Activated T-cell treated with anti-CD3 and anti-CD28 coated beads, Interleukin-2, amount 50 U/mL, for 4 hours (primary cell): ENCODE measurements around the gene SPAAR. TPM values are rescaled to one million over a fixed set of nuclear protein-coding genes. Genes with fewer than 3 reads are reported as not detected.
A peak's percentile ranks its signal among the peaks of the same experiment; 100 is the strongest.

Experiments
- ATAC-seq, 2 donors: fragments of 200-7000 bp; cut with Tn5 transposase; one replicate each; pipeline ENCODE4 v1.10.0; 2021
- DNase-seq: peaks from one replicate; pipeline ENCODE4 v3.0.0-alpha.2; 2020
- H3K27me3 Mint-ChIP-seq: one replicate; pipeline ENCODE4 v1.8.0; 2021; ENCODE audit warnings: low read depth, mixed read lengths
- H3K36me3 Mint-ChIP-seq: one replicate; pipeline ENCODE4 v1.8.0; 2022; ENCODE audit warnings: mixed read lengths; ENCODE audit not compliant: insufficient read depth
- H3K4me1 Mint-ChIP-seq: one replicate; pipeline ENCODE4 v1.8.0; 2021; ENCODE audit warnings: low read depth, mixed read lengths
- H3K4me3 Mint-ChIP-seq: one replicate; pipeline ENCODE4 v1.8.0; 2021; ENCODE audit warnings: mild to moderate bottlenecking, moderate library complexity, mixed read lengths
- H3K9me3 Mint-ChIP-seq: one replicate; pipeline ENCODE4 v1.8.0; 2021; ENCODE audit warnings: mixed read lengths
- total RNA-seq, 3 donors: library from RNA; stranded (reverse); gene quantifications; one replicate each; pipeline ENCODE4 v1.2.1, GENCODE V29; 2021

The SPAAR gene
- not detected for total RNA-seq

GRCh38 chr9:35909274-35909673, at the start of gene SPAAR:
SPAAR (plus strand) TSS chr9:35909490; CDS start chr9:35910464, 974 bp downstream.
- DNase-seq (no peak), ATAC-seq (no peak)
- peak within 1 kb of the TSS; percentile 7 for H3K4me3 Mint-ChIP-seq
- H3K36me3 Mint-ChIP-seq, result no peaks in the 10 kb centered on the region
- H3K4me1 Mint-ChIP-seq, result peaks cover 55% of the 10 kb centered on the region
- no peaks in the 10 kb centered on the region for H3K9me3 Mint-ChIP-seq
- H3K27me3 Mint-ChIP-seq, result no peaks in the 10 kb centered on the region

- Mint-ChIP-seq H3K27me3 (peaks cover 21% of the 10 kb centered on the region), H3K4me1 (peaks cover 4% of the 10 kb centered on the region), H3K9me3 (no peaks in the 10 kb centered on the region), H3K4me3 (no peak overlapping the region), H3K36me3 (no peaks in the 10 kb centered on the region)
- ATAC-seq, result no peak
- no peak for DNase-seq
Measured at GRCh38 chr9:35859990-35860339, 49.3 kb upstream of the SPAAR start.

GRCh38 chr9:35861161-35861897, 48.0 kb upstream of the SPAAR start:
- no peaks in the 10 kb centered on the region for H3K9me3 Mint-ChIP-seq
- DNase-seq, result no peak
- peaks cover 23% of the 10 kb centered on the region for H3K27me3 Mint-ChIP-seq
- no peak overlapping the region for H3K4me3 Mint-ChIP-seq
- H3K36me3 Mint-ChIP-seq, result no peaks in the 10 kb centered on the region
- ATAC-seq, result no peak
- H3K4me1 Mint-ChIP-seq, result peaks cover 4% of the 10 kb centered on the region

- H3K36me3 Mint-ChIP-seq, result no peaks in the 10 kb centered on the region
- H3K9me3 Mint-ChIP-seq, result no peaks in the 10 kb centered on the region
- DNase-seq (no peak), ATAC-seq (no peak)
- peaks cover 4% of the 10 kb centered on the region for H3K4me1 Mint-ChIP-seq
- H3K27me3 Mint-ChIP-seq, result peaks cover 23% of the 10 kb centered on the region
- H3K4me3 Mint-ChIP-seq, result no peak overlapping the region
Measured at GRCh38 chr9:35862328-35862727, 47.0 kb upstream of the SPAAR start.

- ATAC-seq (no peak), DNase-seq (no peak)
- Mint-ChIP-seq H3K4me1 (peaks cover 3% of the 10 kb centered on the region), H3K9me3 (no peaks in the 10 kb centered on the region), H3K4me3 (no peak overlapping the region), H3K27me3 (peaks cover 23% of the 10 kb centered on the region), H3K36me3 (no peaks in the 10 kb centered on the region)
Measured at GRCh38 chr9:35863583-35863982, 45.7 kb upstream of the SPAAR start.

GRCh38 chr9:35864695-35865255, 44.5 kb upstream of the SPAAR start:
- no peaks in the 10 kb centered on the region for H3K9me3 Mint-ChIP-seq
- DNase-seq, result no peak

GRCh38 chr9:35867538-35867937, 41.8 kb upstream of the SPAAR start:
- no peaks in the 10 kb centered on the region for H3K4me1 Mint-ChIP-seq
- H3K27me3 Mint-ChIP-seq, result peaks cover 19% of the 10 kb centered on the region
- ATAC-seq (no peak), DNase-seq (no peak)
- H3K36me3 Mint-ChIP-seq, result no peaks in the 10 kb centered on the region
- H3K4me3 Mint-ChIP-seq, result no peak overlapping the region
- H3K9me3 Mint-ChIP-seq, result no peaks in the 10 kb centered on the region

More at GRCh38 chr9:35864695-35865255, 44.5 kb upstream of the SPAAR start:
- Mint-ChIP-seq H3K36me3 (no peaks in the 10 kb centered on the region), H3K27me3 (peaks cover 26% of the 10 kb centered on the region), H3K4me3 (no peak overlapping the region), H3K4me1 (no peaks in the 10 kb centered on the region)
- ATAC-seq, result no peak

GRCh38 chr9:35868933-35869332, 40.4 kb upstream of the SPAAR start:
- no peaks in the 10 kb centered on the region for H3K36me3 Mint-ChIP-seq
- H3K4me3 Mint-ChIP-seq, result no peak overlapping the region
- no peak for DNase-seq
- ATAC-seq, result no peak
- H3K27me3 Mint-ChIP-seq, result peaks cover 12% of the 10 kb centered on the region
- H3K9me3 Mint-ChIP-seq, result no peaks in the 10 kb centered on the region
- no peaks in the 10 kb centered on the region for H3K4me1 Mint-ChIP-seq

- Mint-ChIP-seq H3K4me3 (no peak overlapping the region), H3K36me3 (no peaks in the 10 kb centered on the region), H3K4me1 (no peaks in the 10 kb centered on the region), H3K9me3 (no peaks in the 10 kb centered on the region), H3K27me3 (peaks cover 8% of the 10 kb centered on the region)
- ATAC-seq, result no peak
- DNase-seq, result no peak
Measured at GRCh38 chr9:35869621-35870216, 39.6 kb upstream of the SPAAR start.

GRCh38 chr9:35870351-35870923, 38.9 kb upstream of the SPAAR start, which contains the start of gene OR13J1:
OR13J1 (minus strand) TSS chr9:35870401; CDS start chr9:35870401, 0 bp downstream.
- H3K9me3 Mint-ChIP-seq, result no peaks in the 10 kb centered on the region
- H3K4me3 Mint-ChIP-seq, result no peak within 1 kb of the TSS
- H3K4me1 Mint-ChIP-seq, result no peaks in the 10 kb centered on the region
- H3K36me3 Mint-ChIP-seq, result no peaks in the 10 kb centered on the region
- H3K27me3 Mint-ChIP-seq, result peaks cover 4% of the 10 kb centered on the region
- ATAC-seq, result no peak
- no peak for DNase-seq

GRCh38 chr9:35871545-35871944, 37.7 kb upstream of the SPAAR start:
- H3K4me1 Mint-ChIP-seq, result no peaks in the 10 kb centered on the region
- no peaks in the 10 kb centered on the region for H3K36me3 Mint-ChIP-seq
- ATAC-seq (no peak), DNase-seq (no peak)
- H3K4me3 Mint-ChIP-seq, result no peak overlapping the region
- no peaks in the 10 kb centered on the region for H3K9me3 Mint-ChIP-seq
- H3K27me3 Mint-ChIP-seq, result peaks cover 5% of the 10 kb centered on the region

GRCh38 chr9:35872505-35872904, 36.8 kb upstream of the SPAAR start:
- peaks cover 3% of the 10 kb centered on the region for H3K9me3 Mint-ChIP-seq
- ATAC-seq (no peak), DNase-seq (no peak)
- peaks cover 5% of the 10 kb centered on the region for H3K27me3 Mint-ChIP-seq
- no peaks in the 10 kb centered on the region for H3K4me1 Mint-ChIP-seq
- no peaks in the 10 kb centered on the region for H3K36me3 Mint-ChIP-seq
- no peak overlapping the region for H3K4me3 Mint-ChIP-seq

GRCh38 chr9:35882263-35882848, 26.9 kb upstream of the SPAAR start:
- H3K36me3 Mint-ChIP-seq, result no peaks in the 10 kb centered on the region
- H3K4me3 Mint-ChIP-seq, result no peak overlapping the region
- DNase-seq (peak; percentile 81), ATAC-seq (peak in 1 of 2 donors; percentile 52)
- peaks cover 2% of the 10 kb centered on the region for H3K27me3 Mint-ChIP-seq
- H3K4me1 Mint-ChIP-seq, result no peaks in the 10 kb centered on the region
- H3K9me3 Mint-ChIP-seq, result peaks cover 6% of the 10 kb centered on the region

GRCh38 chr9:35882996-35883395, 26.3 kb upstream of the SPAAR start:
- no peaks in the 10 kb centered on the region for H3K9me3 Mint-ChIP-seq
- ATAC-seq (no peak), DNase-seq (no peak)
- H3K4me3 Mint-ChIP-seq, result no peak overlapping the region
- H3K27me3 Mint-ChIP-seq, result peaks cover 2% of the 10 kb centered on the region
- H3K36me3 Mint-ChIP-seq, result no peaks in the 10 kb centered on the region
- no peaks in the 10 kb centered on the region for H3K4me1 Mint-ChIP-seq
